DMS53 treated with DMSO at 0.1 percent for 48 hours (cell line): ENCODE measurements around the gene LRRC45.
"Not testable (repeated sequence)": the region's sequence is repeated elsewhere in the genome, so short reads cannot be mapped to it uniquely, and the experiment has no call there.

Source experiments
- DNase-seq: peaks from one replicate; lab custom pipeline; 2025; ENCODE audit not compliant: unreplicated experiment; lab: John Stamatoyannopoulos, UW

Gene LRRC45

GRCh38 chr17:82031885-82032627, 9.0 kb downstream of the LRRC45 start:
- DNase-seq, result peak; percentile 66

GRCh38 chr17:82033359-82034085, 10.4 kb downstream of the LRRC45 start:
- DNase-seq, result no peak

GRCh38 chr17:82034371-82035011, 11.4 kb downstream of the LRRC45 start:
- DNase-seq, result no peak

GRCh38 chr17:82035488-82035887, 12.4 kb downstream of the LRRC45 start:
- no peak for DNase-seq

GRCh38 chr17:82035956-82036633, 13.0 kb downstream of the LRRC45 start:
- no peak for DNase-seq

- DNase-seq, result no peak
Observed at GRCh38 chr17:82036634-82037091, 13.6 kb downstream of the LRRC45 start.

- peak; percentile 97 for DNase-seq
Observed at GRCh38 chr17:82037092-82037888, 14.2 kb downstream of the LRRC45 start, which contains the start of gene DCXR. DCXR (minus strand) TSS chr17:82037697; CDS start chr17:82037682, 15 bp downstream.

- peak; percentile 67 for DNase-seq
Observed at GRCh38 chr17:82037889-82038195, 14.7 kb downstream of the LRRC45 start.

GRCh38 chr17:82038796-82039409, 15.8 kb downstream of the LRRC45 start:
- not testable (repeated sequence) for DNase-seq

GRCh38 chr17:82039695-82040299, 16.7 kb downstream of the LRRC45 start:
- no peak for DNase-seq

GRCh38 chr17:82041144-82041814, 18.2 kb downstream of the LRRC45 start:
- DNase-seq, result no peak

GRCh38 chr17:82042649-82043048, 19.5 kb downstream of the LRRC45 start:
- no peak for DNase-seq

GRCh38 chr17:82043507-82043906, 20.4 kb downstream of the LRRC45 start:
- DNase-seq, result no peak

GRCh38 chr17:82045936-82046484, 22.9 kb downstream of the LRRC45 start:
- DNase-seq, result no peak

- DNase-seq, result no peak
Observed at GRCh38 chr17:82046903-82047302, 23.8 kb downstream of the LRRC45 start.

- no peak for DNase-seq
Observed at GRCh38 chr17:82047379-82047778, 24.3 kb downstream of the LRRC45 start.

GRCh38 chr17:82047914-82048570, 24.9 kb downstream of the LRRC45 start:
- no peak for DNase-seq

GRCh38 chr17:82048571-82048971, 25.5 kb downstream of the LRRC45 start:
- DNase-seq, result no peak
